K562 (cell line): Measurements from ENCODE around the gene IQCM. TPM values are rescaled to one million over a fixed set of nuclear protein-coding genes. Genes with fewer than 3 reads are reported as not detected.

Experiments used
- ATAC-seq: fragments of 200-7000 bp; cut with Tn5 transposase; 3 replicates; pipeline ENCODE4 v1.9.1; 2020; ENCODE audit warnings: moderate library complexity
- BruUV-seq: library from RNA; stranded (reverse); fragments of 400-500 nt; replicated peaks from 2 replicates; lab custom pipeline; 2021; lab: Mats Ljungman, UMichigan
- CTCF ChIA-PET: fragments of 300-600 bp; formaldehyde crosslinking; extraction: SDS; loops from one replicate; lab custom pipeline; 2021; ENCODE audit warnings: low intra/inter-chr PET ratio; lab: Yijun Ruan, JAX
- POLR2A ChIA-PET: fragments of 300-600, 350-650 bp; sonication (Branson Sonifier 250); formaldehyde crosslinking; extraction: SDS; loops from one replicate; lab custom pipeline; 2021; ENCODE audit warnings: antibody characterized with exemption, inconsistent platforms; lab: Yijun Ruan, JAX
- DNase-seq, 4 experiments: peaks; one replicate each; pipeline versions ENCODE4 v3.0.0 to v3.0.0-alpha.2; 2011 to 2018; ENCODE audit warnings: low spot score in 3 of 4, mixed read lengths in 3 of 4; ENCODE audit errors: extremely low read depth in 1 of 4
- FAIRE-seq: peaks from 2 replicates; lab custom pipeline; 2011; peaks lifted over from hg19 to GRCh38; lab: Jason Lieb, UNC
- H2AFZ ChIP-seq: 2 replicates; pipeline ENCODE4 v1.6.0; 2011; ENCODE audit warnings: low read depth, low read length, control low read depth, inconsistent platforms
- H3K27ac ChIP-seq: fragments of 200-600 bp; 3 replicates; pipeline ENCODE4 v1.8.0; 2011; ENCODE audit warnings: low read depth, mild to moderate bottlenecking, control low read depth, inconsistent platforms, low read length, moderate library complexity, mixed read lengths; ENCODE audit errors: extremely low read depth
- H3K27me3 ChIP-seq, 2 experiments: fragments of 300-600 bp in 1 of 2; 2 replicates in 1 of 2; 3 replicates in 1 of 2; pipeline versions ENCODE4 v1.6.0 to v1.8.0; 2011; ENCODE audit warnings: inconsistent platforms in 2 of 2, low read length in 2 of 2, mild to moderate bottlenecking in 1 of 2, mixed read lengths in 1 of 2, moderate library complexity in 1 of 2; ENCODE audit not compliant: control insufficient read depth in 2 of 2, insufficient read depth in 2 of 2
- H3K36me3 ChIP-seq: fragments of 300-600 bp; 3 replicates; pipeline ENCODE4 v1.8.0; 2011; ENCODE audit warnings: mild to moderate bottlenecking, low read length, inconsistent platforms; ENCODE audit not compliant: control insufficient read depth, insufficient read depth
- H3K4me1 ChIP-seq, 2 experiments: fragments of 200-600 bp in 1 of 2; replicated peaks in 1 of 2; 2 replicates in 1 of 2; 3 replicates in 1 of 2; pipeline versions ENCODE4 v1.5.1 to v1.8.0; 2011; ENCODE audit warnings: inconsistent platforms in 2 of 2, low read length in 2 of 2, mild to moderate bottlenecking in 1 of 2, mixed read lengths in 1 of 2, moderate library complexity in 1 of 2; ENCODE audit not compliant: control insufficient read depth in 2 of 2, insufficient read depth in 2 of 2
- H3K4me2 ChIP-seq: 2 replicates; pipeline ENCODE4 v1.6.1; 2011; ENCODE audit warnings: low read length, control low read depth, inconsistent platforms, mixed read lengths; ENCODE audit not compliant: insufficient read depth
- H3K4me3 ChIP-seq: fragments of 200-600 bp; sonication (generic), shearing (Covaris generic); 2 replicates; pipeline ENCODE4 v1.5.1; 2016; ENCODE audit warnings: control low read depth, inconsistent platforms
- H3K79me2 ChIP-seq: fragments of 200-600 bp; 3 replicates; pipeline ENCODE4 v1.8.0; 2011; ENCODE audit warnings: low read length, inconsistent platforms; ENCODE audit not compliant: control insufficient read depth, insufficient read depth
- H3K9ac ChIP-seq, 2 experiments: 2 replicates each; pipeline versions ENCODE4 v1.6.0 to v1.6.1; 2011; ENCODE audit warnings: low read depth in 2 of 2, low read length in 2 of 2, control low read depth in 1 of 2, inconsistent platforms in 1 of 2, mild to moderate bottlenecking in 1 of 2, mixed read lengths in 1 of 2; ENCODE audit not compliant: insufficient read depth in 1 of 2
- H3K9me1 ChIP-seq: one replicate; pipeline ENCODE4 v1.6.0; 2011; ENCODE audit warnings: inconsistent platforms, mild to moderate bottlenecking, low read length, moderate library complexity; ENCODE audit not compliant: control insufficient read depth, insufficient read depth
- H3K9me3 ChIP-seq: replicated peaks from 2 replicates; pipeline ENCODE4 v1.5.1; 2011; ENCODE audit warnings: low read depth, low read length, inconsistent platforms; ENCODE audit not compliant: control insufficient read depth, insufficient read depth
- H4K20me1 ChIP-seq: replicated peaks from 2 replicates; pipeline ENCODE4 v1.6.1; 2011; ENCODE audit warnings: low read length, inconsistent platforms, mixed read lengths; ENCODE audit not compliant: control insufficient read depth, insufficient read depth
- ATF3 ChIP-seq, 2 experiments: fragments of 450-650 bp in 1 of 2; sonication (generic) in 1 of 2; formaldehyde crosslinking in 1 of 2; IDR thresholded peaks in 1 of 2; conservative IDR thresholded peaks in 1 of 2; 2 replicates each; pipeline versions ENCODE4 v1.6.1 to v1.8.1; 2016 to 2023; ENCODE audit warnings: mild to moderate bottlenecking in 2 of 2, moderate library complexity in 2 of 2, inconsistent platforms in 1 of 2, missing genetic modification reagents in 1 of 2
- CEBPZ ChIP-seq: fragments of 150-350 bp; IDR thresholded peaks from 2 replicates; pipeline ENCODE4 v1.6.1; 2014; ENCODE audit warnings: low read depth, mild to moderate bottlenecking, low read length, borderline replicate concordance
- JUND ChIP-seq, 2 experiments: IDR thresholded peaks; 2 replicates in 1 of 2; 3 replicates in 1 of 2; pipeline ENCODE4 v1.6.1; 2011; ENCODE audit warnings: borderline replicate concordance in 2 of 2, low read depth in 2 of 2, low read length in 2 of 2, improper control_type of control experiment in 1 of 2, missing biosample characterization in 1 of 2, missing genetic modification characterization in 1 of 2, missing genetic modification reagents in 1 of 2
- MTA1 ChIP-seq: fragments of 450-650 bp; IDR thresholded peaks from 2 replicates; pipeline ENCODE4 v1.6.1; 2017; ENCODE audit warnings: borderline replicate concordance
- MTA2 ChIP-seq: fragments of 450-650 bp; IDR thresholded peaks from 2 replicates; pipeline ENCODE4 v1.6.1; 2016; ENCODE audit warnings: low read depth
- NR1H2 ChIP-seq: sonication (generic); formaldehyde crosslinking; IDR thresholded peaks from 2 replicates; pipeline ENCODE4 v1.4.0; 2020; ENCODE audit warnings: mild to moderate bottlenecking, missing genetic modification reagents
- NR3C1 ChIP-seq: sonication (generic); formaldehyde crosslinking; IDR thresholded peaks from 2 replicates; pipeline ENCODE4 v1.8.1; 2022; ENCODE audit warnings: missing genetic modification reagents
- POLR2AphosphoS2 ChIP-seq: IDR thresholded peaks from 2 replicates; pipeline ENCODE4 v1.6.1; 2012; ENCODE audit warnings: low read length, improper control_type of control experiment
- SAFB ChIP-seq: fragments of 200-400 bp; formaldehyde crosslinking; IDR thresholded peaks from 2 replicates; pipeline ENCODE4 v1.6.1; 2017; ENCODE audit warnings: low read depth, low read length, borderline replicate concordance
- SMARCE1 ChIP-seq: fragments of 450-650 bp; IDR thresholded peaks from 2 replicates; pipeline ENCODE4 v1.7.1; 2016; ENCODE audit warnings: mild to moderate bottlenecking
- TOE1 ChIP-seq, 2 experiments: fragments of 450-650 bp in 1 of 2; sonication (generic) in 1 of 2; formaldehyde crosslinking in 1 of 2; IDR thresholded peaks; 2 replicates each; pipeline versions ENCODE4 v1.7.1 to v1.8.0; 2016 to 2022; ENCODE audit warnings: borderline replicate concordance in 2 of 2, mild to moderate bottlenecking in 2 of 2, antibody characterized with exemption in 1 of 2, inconsistent platforms in 1 of 2, low read depth in 1 of 2, missing genetic modification reagents in 1 of 2, moderate library complexity in 1 of 2
- WGBS: fragments of 100-300 bp; shearing (Covaris generic); methylation state at CpG from one replicate; pipeline ENCODE4 v1.1.6; 2016; ENCODE audit warnings: low coverage, mixed read lengths; ENCODE audit not compliant: insufficient coverage; ENCODE audit errors: missing lambda C conversion rate; 5-methylcytosine and 5-hydroxymethylcytosine counted together
- in situ Hi-C: fragments of 300-500 bp; cut with MboI; formaldehyde crosslinking; loops from 4 replicates; pipeline ENCODE4 v1.15.0; 2018; ENCODE audit warnings: inconsistent platforms, mixed read lengths
- intact Hi-C: fragments of 100-400 bp; cut with micrococcal nuclease; formaldehyde crosslinking; loops from 2 replicates; pipeline ENCODE4 v1.14.2; 2022
- polyA plus RNA-seq, 8 experiments: library from polyadenylated mRNA; depleted of rRNA in 4 of 8; stranded (reverse) in 5 of 8; unstranded in 3 of 8; fragments of >200 nt; fragmentation: Nextera tagmentation in 2 of 8; fragmentation: Illumina TruSeq in 1 of 8; extraction: Ambion mirVana in 2 of 8; extraction: Trizol in 1 of 8; gene quantifications; 2 replicates each; pipeline versions ENCODE4 v1.2.1 to v1.2.3, GENCODE V29; 2011 to 2014; ENCODE audit warnings: inconsistent platforms in 1 of 8, missing spikeins in 1 of 8
- total RNA-seq, 7 experiments: library from RNA; depleted of rRNA in 6 of 7; stranded (reverse); fragments of >200 nt in 6 of 7; fragmentation: Illumina TruSeq in 2 of 7; extraction: Trizol in 2 of 7; gene quantifications; 2 replicates each; pipeline versions ENCODE4 v1.2.1 to v1.2.3, GENCODE V29; 2011 to 2021; ENCODE audit warnings: low replicate concordance in 1 of 7

Gene IQCM
- total and polyA plus RNA-seq, 9 of the 15 experiments (the other 6 are each of a cell fraction or from before 2014, with no cell fraction given) = not detected

- CTCF ChIA-PET = no interaction called here
- TF ChIP-seq ATF3 (IDR thresholded peaks at IDR 0.05) (peak; percentile 20; the same call in 1 of the 2 replicates), ATF3 (CRISPR knock-in tag; conservative IDR thresholded peaks at IDR 0.05) (no peak), NR3C1 (CRISPR knock-in tag) (no peak)
- TF ChIP-seq, all 486 proteins: peak for 1
- WGBS = 0% methylated on average over 1 of the region's 1 CpG
- no peaks in the 10 kb centered on the region for H3K4me1 ChIP-seq
- POLR2A ChIA-PET = no interaction called here
- H3K36me3 ChIP-seq = no peaks in the 10 kb centered on the region
- no peak for DNase-seq
- no peak overlapping the region for H3K27ac ChIP-seq
- H3K4me2 ChIP-seq = no peak overlapping the region
- H3K4me3 ChIP-seq = no peak overlapping the region
- BruUV-seq = no TSS peak
- intact Hi-C loops = no loop called here
- no peaks in the 10 kb centered on the region for H3K27me3 ChIP-seq
- no peak overlapping the region for H3K9ac ChIP-seq
- in situ Hi-C loops = no loop called here
- FAIRE-seq = no peak
- no peak for ATAC-seq
- no peaks in the 10 kb centered on the region for H3K79me2 ChIP-seq
- H2AFZ ChIP-seq = no peak overlapping the region
- H3K9me3 ChIP-seq = no peaks in the 10 kb centered on the region
- H4K20me1 ChIP-seq = no peaks in the 10 kb centered on the region
- H3K9me1 ChIP-seq = no peaks in the 10 kb centered on the region
Observed at GRCh38 chr4:149321438-149321837, 494.2 kb downstream of the IQCM start.

- no TSS peak for BruUV-seq
- DNase-seq = no peak
- no peaks in the 10 kb centered on the region for H3K36me3 ChIP-seq
- no peaks in the 10 kb centered on the region for H3K27me3 ChIP-seq
- ATAC-seq = no peak
- POLR2A ChIA-PET = no interaction called here
- no peak for FAIRE-seq
- no peak overlapping the region for H3K27ac ChIP-seq
- whole genome bisulfite sequencing = 7% methylated on average over 4 of the region's 4 CpGs
- H3K4me1 ChIP-seq = no peaks in the 10 kb centered on the region
- no peaks in the 10 kb centered on the region for H3K79me2 ChIP-seq
- no peaks in the 10 kb centered on the region for H4K20me1 ChIP-seq
- no peaks in the 10 kb centered on the region; the same call in 1 of the 2 replicates for H3K9me3 ChIP-seq
- in situ Hi-C loops = no loop called here
- no peak overlapping the region for H2AFZ ChIP-seq
- no peak overlapping the region for H3K9ac ChIP-seq
- H3K4me3 ChIP-seq = no peak overlapping the region
- intact Hi-C loops = no loop called here
- CTCF ChIA-PET = no interaction called here
- H3K4me2 ChIP-seq = no peak overlapping the region
- no peaks in the 10 kb centered on the region for H3K9me1 ChIP-seq
- TF ChIP-seq MTA2 (no peak), CEBPZ (no peak), NR1H2 (CRISPR knock-in tag) (no peak), SAFB (no peak), POLR2AphosphoS2 (no peak), SMARCE1 (no peak), JUND (IDR thresholded peaks at IDR 0.05; ENCODE audit: borderline replicate concordance, low read depth, low read length) (no peak), JUND (tag; IDR thresholded peaks at IDR 0.05; ENCODE audit: borderline replicate concordance, low read depth, low read length) (no peak), MTA1 (no peak), TOE1 (IDR thresholded peaks at IDR 0.05; ENCODE audit: borderline replicate concordance) (no peak), TOE1 (CRISPR knock-in tag; IDR thresholded peaks at IDR 0.05; ENCODE audit: borderline replicate concordance, low read depth) (no peak)
Observed at GRCh38 chr4:149311076-149311475, 504.6 kb downstream of the IQCM start.
